Colon (tissue), 2 donors: ENCODE results near the gene LRRC37B.
"Not testable (repeated sequence)": the region's sequence is repeated elsewhere in the genome, so short reads cannot be mapped to it uniquely, and the experiment has no call there.

Experiments used
- FAIRE-seq: peaks from 2 replicates; lab custom pipeline; 2012; peaks lifted over from hg19 to GRCh38; lab: Jason Lieb, UNC
- donor health status: control.
- donor health status: control.

Gene LRRC37B

DNA sequence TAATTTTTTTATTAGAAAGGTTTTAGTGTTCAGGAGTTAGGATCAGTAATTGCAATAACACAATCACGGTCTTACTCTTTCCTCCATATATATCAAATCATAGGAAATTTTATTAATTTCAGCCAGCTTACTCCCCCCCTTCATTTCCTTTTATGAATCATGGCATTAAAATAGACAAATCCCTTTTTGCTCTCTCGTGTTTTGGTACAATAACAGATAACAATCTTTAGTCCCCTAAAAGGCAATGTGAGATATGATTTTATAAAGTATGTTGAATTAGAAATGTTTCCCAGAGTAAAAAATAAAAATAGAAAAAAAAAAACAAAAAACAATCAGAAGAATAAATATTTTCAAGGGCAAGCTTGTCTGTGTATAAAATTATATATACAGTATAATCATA is 92.5 kb downstream of the LRRC37B start:
- no peak for FAIRE-seq

DNA sequence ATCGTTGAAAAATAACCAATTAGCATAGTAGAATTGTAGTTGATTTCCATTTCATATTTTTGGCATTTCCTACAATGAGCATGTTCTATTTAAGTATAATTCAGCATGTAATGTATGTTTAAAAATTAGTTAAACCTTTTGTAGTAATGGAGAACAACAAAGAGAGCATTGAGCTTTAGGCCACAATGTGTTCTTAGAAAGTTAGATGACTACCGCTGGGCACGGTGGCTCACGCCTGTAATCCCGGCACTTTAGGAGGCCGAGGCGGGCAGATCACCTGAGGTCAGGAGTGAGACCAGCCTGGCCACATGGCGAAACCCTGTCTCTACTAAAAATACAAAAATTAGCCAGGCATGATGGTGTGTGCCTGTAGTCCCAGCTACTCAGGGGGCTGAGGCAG is 93.1 kb downstream of the LRRC37B start:
- not testable (repeated sequence) for FAIRE-seq

DNA sequence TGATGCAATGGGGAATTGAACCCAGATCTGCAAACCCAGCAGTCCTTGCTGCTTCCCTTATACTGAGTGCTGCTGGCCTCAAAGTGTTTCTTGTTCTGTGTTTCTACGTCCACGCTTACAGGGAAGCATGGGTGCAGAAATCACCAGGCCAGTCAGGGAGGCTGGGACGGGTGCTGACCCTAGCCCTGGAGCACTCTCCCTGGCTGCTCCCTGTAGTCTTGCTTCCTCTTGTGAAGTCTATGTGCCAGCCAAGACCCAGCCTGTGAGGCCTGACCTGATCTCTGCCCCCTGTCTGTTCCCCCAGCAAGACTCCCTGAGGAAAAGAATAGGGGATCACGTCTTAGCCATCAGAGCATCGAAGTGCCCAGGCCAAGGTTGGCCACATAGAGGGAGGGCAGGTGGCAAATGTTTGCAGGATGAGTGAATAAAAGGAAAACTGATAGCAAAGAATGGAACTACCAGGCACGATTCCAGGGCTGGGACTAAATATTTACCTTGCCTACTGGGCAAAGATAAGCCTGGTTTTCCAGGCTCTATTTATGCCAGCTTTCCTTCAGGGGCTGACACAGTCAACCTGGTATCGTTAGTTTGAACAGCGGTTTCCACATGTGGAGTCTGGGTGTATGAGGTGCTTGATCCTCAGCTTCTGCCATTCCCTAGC is 93.9 kb downstream of the LRRC37B start:
- no peak for FAIRE-seq

DNA sequence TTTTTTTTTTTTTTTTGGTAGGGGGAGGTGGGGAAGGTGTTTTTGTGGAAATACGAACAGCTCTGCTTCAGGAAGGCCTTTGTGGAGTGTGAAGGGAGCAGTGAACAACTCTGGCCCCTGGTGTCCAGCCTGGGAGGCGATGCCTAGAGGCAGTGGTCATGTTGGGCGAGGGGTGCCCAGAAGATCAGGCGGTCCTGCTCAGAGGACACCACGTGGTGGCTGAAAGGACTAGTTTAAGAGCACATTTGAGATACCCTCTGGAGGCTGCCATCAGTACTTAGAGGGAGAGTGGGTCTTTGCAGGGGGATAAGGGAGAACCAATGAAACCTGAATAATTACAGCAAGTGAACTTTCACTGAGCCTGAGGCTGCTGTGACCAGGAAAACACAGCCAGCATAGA is 95.0 kb downstream of the LRRC37B start:
- no peak for FAIRE-seq

GRCh38 chr17:32102646-32103186 is 95.5 kb downstream of the LRRC37B start:
- no peak for FAIRE-seq
